DMS79 treated with DMSO at 0.1 percent for 48 hours (cell line): ENCODE measurements around the gene RNF14.

Source experiments
- DNase-seq: peaks from one replicate; lab custom pipeline; 2025; lab: John Stamatoyannopoulos, UW

The RNF14 gene

GRCh38 chr5:141978389-141978788 lies 9.5 kb downstream of the RNF14 start:
- DNase-seq = no peak

- DNase-seq = no peak
Observed at GRCh38 chr5:141982626-141983025, 13.7 kb downstream of the RNF14 start.

DNA sequence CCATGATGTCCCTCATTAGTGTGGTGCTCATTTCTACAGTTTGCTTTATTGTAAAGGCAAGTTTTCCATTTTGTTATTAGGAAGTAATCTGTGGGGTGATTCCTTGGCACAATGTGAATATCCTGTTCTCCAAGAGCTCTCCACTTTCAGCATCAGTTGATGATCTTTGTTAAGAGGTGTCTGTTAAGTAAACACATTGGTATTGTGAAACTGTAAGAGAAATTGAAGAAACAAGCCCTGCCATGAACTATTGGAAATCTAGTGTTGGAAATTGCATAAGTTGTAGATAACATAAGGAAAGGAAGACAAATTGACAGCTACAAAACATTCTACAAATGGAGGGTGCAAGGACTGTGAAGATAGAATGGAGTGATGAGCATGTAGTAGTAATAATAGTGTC lies 17.2 kb downstream of the RNF14 start:
- DNase-seq = no peak

DNA sequence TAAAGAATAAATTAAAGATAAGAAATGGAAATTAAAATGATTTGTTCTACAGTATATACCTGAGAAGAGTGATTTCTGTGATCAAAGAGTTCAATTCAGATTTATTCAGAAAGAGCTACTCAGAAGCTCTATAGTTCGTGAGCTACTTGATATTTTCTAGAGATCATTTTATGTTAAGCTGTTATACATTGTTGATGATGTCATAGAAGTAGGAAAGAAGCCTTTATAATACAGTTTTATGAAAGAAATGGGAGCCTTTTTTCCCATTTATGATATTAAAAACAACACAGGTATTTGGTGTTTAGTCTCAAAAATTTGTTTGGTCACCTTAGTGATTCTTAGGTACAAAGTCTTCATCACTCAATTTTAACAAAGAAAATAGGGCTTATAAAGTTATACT lies 20.8 kb downstream of the RNF14 start:
- no peak for DNase-seq

- DNase-seq = peak; percentile 44
Observed at GRCh38 chr5:141992349-141992963, 23.6 kb downstream of the RNF14 start.

GRCh38 chr5:141994511-141995136 lies 25.7 kb downstream of the RNF14 start:
- no peak for DNase-seq

GRCh38 chr5:141995656-141996055 lies 26.8 kb downstream of the RNF14 start:
- DNase-seq = no peak

DNA sequence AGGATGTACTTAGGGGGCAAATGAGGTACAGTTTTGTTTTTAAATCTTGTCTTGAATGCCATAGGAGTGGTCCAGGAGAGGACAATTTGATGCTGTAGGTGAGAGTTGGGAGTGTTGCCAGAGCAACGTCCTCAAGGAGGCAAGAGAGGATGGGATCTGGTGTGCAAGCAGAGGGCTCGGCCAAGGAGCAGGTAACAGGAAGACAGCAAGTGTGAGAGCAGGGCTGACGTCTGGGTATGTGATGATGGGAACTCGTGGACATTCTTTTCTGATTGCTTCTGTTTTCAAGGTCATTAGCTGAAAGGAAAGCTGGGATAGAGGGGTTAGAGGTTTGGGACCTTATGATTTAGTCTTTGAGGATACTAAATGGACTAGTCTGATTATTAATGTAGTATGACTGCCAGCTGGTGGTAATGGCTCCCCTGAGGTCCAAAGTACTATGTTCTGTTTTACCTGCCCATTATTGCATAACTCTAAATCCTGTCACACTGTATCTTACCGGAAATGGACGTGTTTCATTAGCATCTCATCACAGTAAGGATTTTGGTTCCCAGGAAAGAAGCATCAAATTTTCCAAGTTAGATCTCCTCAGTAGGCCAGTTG lies 28.6 kb downstream of the RNF14 start:
- peak; percentile 6 for DNase-seq

DNA sequence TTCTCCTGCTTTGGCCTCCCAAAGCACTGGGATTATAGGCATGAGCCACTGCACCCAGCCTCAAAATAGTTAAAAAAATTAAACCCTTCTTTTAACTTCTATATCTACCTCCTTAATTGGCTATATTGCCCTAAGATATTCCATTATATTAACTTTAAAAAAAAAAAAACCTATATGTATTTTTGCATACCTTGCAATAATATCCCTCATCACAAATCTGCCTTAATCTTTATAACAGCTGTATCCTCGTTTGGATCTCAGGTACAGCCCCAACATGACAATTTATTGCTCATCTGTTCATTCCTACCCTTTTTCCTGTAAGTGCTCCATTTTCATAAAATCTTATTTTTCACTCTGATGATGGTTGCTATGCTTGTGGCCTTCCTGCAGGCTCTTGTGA lies 31.3 kb downstream of the RNF14 start:
- DNase-seq = no peak

- DNase-seq = peak; percentile 30
Observed at GRCh38 chr5:142000704-142001484, 32.0 kb downstream of the RNF14 start.

DNA sequence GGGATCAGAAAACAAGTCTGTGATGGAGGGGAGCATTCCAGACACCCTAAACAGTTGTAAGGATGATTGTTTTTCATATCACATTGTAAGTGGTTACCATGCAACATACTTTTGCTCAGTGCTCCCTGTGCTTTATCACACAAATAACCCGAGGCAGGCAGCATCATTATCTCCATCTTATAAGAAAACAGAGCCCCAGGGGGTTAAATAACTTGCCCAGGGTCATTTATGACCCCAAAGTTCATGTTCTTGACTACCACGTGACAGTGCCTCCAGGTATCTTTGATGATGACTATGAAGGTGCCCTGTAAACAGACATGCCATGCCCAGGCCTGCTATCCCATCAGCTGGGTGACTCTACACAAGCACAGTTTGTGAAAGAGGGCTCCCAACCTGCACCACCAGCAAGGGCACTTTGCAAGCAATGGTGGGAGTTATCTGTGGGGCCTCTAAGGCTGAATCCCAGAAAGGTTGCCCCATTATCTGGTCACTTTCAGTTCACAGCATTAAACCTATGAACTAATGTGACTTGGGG lies 34.4 kb downstream of the RNF14 start:
- DNase-seq = no peak

GRCh38 chr5:142006363-142007236 lies 37.7 kb downstream of the RNF14 start:
- DNase-seq = no peak

GRCh38 chr5:142007237-142007544 lies 38.3 kb downstream of the RNF14 start:
- DNase-seq = no peak

DNA sequence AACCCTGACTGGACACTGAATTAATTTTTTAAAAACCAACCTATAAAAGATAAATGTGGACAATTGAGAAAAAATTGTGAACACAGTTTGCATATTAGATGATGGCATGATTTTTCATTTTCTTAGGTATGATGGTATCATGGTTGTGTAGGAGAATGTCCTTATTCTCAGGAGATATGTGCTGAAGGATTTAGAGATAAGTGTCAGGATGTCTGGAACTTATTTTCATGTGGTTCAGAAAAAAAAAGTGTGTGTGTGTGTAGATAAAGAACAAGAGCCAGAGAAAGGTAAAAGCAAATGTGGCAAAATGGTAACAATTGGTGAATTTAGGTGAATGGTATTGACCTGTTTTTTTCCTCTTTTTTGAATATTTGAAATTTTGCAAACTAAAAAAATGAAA lies 39.9 kb downstream of the RNF14 start:
- DNase-seq = no peak

DNA sequence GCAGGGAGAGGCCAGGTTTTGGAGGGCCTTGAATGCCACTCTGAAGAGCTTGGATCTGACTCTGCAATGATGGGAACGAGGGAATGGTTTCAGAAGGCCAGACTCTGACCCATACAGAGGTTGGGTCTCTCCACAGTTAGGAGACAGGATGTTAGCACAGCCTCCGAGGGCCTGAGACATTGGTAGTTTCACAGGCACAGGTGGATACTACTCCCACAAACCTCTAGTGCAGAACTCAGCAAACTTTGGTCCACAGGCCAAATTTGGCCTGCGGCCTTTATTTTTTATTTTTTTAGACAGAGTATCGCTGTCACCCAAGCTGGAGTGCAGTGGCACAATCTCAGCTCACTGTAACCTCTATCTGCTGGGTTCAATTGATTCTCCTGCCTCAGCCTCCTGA lies 41.0 kb downstream of the RNF14 start:
- no peak for DNase-seq

GRCh38 chr5:142011572-142012185 lies 42.8 kb downstream of the RNF14 start:
- DNase-seq = no peak

DNA sequence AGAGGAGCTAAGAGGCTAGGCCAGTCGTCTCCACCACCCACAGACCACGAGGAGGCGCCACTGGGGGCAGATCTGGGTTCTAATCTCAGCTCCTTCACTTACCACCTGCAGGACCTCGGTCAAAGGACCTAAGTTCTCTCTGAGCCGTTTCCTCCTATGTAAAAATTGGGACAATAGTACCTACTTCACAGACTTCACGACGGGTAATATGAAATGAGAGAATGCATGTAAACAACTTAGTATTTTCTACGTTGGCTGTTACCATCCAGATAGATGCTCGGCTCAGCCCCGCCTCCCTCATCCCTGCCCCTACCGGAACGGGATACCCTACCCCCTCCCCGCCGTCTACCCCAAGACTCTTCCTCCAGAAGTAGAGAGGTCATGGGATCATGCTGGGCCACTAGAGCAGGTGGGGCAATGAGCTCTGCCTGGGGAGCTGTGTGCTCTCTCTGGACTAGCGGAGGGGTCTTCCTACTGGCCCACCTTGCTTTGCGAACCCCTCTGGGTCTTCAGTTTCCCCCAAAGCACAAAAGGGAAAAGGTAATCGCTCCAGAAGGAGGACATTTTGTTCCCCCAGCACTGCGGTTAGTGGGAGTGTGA lies 43.4 kb downstream of the RNF14 start:
- DNase-seq = no peak

DNA sequence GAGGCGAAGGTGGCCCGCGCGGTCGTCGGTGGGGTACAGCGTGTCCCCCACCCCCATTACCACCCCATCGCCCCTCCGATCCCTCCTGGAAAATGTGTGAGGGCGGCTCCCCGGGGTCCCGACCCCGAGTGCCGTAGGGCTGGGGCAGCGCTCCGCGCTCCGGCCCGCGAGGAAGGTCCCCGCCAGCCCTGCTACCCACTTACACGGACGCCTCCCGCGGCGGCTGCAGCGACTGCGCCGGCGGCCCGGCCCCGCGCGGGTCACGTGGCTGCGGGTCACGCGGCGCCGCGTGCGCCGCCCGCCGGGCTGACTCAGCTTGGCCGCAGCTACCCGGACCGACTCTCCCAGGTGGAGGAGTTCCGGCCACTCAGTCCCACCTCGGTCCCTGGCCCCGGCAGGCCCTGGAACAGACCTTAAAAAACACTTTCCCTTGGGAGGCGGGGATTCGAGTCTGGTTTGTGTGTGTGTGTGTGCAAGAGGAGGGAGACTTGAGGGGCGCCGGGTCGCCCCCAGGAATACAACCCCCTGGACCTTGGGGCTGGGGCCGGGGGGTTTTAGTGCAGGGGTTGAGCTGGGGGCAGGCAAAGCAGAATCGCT lies 44.0 kb downstream of the RNF14 start, which contains the start of gene GNPDA1:
Gene GNPDA1 (minus strand): TSS at position 236 of the 597 bp plus-strand sequence. CDS start 992 bp downstream, outside the sequence.
- DNase-seq = peak; percentile 37

DNA sequence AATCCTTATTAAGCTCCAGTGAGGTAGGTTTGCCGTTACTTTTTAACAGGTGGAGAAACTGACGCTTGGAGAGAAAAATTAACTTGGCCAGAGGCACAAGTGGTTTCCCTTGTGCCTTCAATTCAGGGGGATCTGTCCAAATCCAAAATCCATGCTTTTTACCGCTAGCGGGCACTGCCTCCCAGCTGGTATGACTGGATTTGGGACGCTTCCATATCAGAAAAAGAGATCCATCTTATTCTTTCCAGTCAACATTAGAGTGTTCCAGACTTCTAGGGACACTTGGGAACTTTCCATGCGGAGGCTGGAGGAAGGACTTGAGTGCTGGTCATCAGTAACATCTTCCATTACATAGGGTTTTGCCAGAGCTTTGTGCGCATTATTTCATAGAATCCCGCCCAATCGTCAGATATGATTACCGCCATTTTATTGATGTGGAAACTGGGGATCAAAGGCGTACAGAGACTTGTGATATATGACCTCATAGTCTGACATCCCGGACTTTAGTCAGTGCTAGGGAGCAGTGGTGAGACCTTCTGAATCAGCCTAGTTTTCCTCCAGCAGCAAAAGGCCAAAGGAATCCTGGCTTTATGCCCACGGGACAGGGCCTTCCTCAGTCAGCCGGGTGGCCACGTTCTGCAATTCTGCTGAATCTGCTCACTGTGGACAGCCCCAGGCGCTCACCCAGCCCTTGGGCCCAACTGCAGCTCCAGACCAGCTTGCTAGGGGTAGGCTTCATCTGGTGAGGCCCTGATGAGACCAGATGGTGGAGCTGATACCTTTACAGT lies 45.0 kb downstream of the RNF14 start:
- DNase-seq = no peak
